H1 (cell line): ENCODE data around the gene EXOSC7. TPM values are rescaled to one million over a fixed set of nuclear protein-coding genes. Genes with fewer than 3 reads are reported as not detected.

Source experiments
- CTCF ChIA-PET: fragments of 300-600 bp; sonication (Branson Sonifier 250); formaldehyde crosslinking; loops from one replicate; lab custom pipeline; 2021; ENCODE audit not compliant: partially characterized antibody; lab: Charles Lee
- POLR2A ChIA-PET: fragments of 300-600 bp; sonication (Branson Sonifier 250); formaldehyde crosslinking; loops from one replicate; lab custom pipeline; 2021; ENCODE audit warnings: inconsistent platforms; ENCODE audit not compliant: partially characterized antibody; lab: Charles Lee
- DNase-seq, 2 experiments: peaks; one replicate each; pipeline versions ENCODE4 v3.0.0 to v3.0.0-alpha.2; 2010 to 2022; ENCODE audit warnings: low spot score in 2 of 2, low read depth in 1 of 2, mixed read lengths in 1 of 2
- FAIRE-seq: peaks from 2 replicates; lab custom pipeline; 2011; peaks lifted over from hg19 to GRCh38; lab: Jason Lieb, UNC
- H2AFZ ChIP-seq: 2 replicates; pipeline ENCODE4 v1.8.1; 2012; ENCODE audit warnings: low read length, inconsistent platforms
- H2AK5ac ChIP-seq: 2 replicates; pipeline ENCODE4 v1.6.1; 2013; ENCODE audit warnings: low read depth, low read length
- H2BK120ac ChIP-seq: replicated peaks from 2 replicates; pipeline ENCODE3; 2013; ENCODE audit warnings: low read depth, low read length, inconsistent platforms
- H2BK12ac ChIP-seq: 2 replicates; pipeline ENCODE4 v1.6.1; 2013; ENCODE audit warnings: low read depth, low read length
- H2BK15ac ChIP-seq: 2 replicates; pipeline ENCODE4 v1.6.1; 2013; ENCODE audit warnings: low read length
- H2BK20ac ChIP-seq: 2 replicates; pipeline ENCODE4 v1.6.1; 2013; ENCODE audit warnings: low read length
- H2BK5ac ChIP-seq: 2 replicates; pipeline ENCODE4 v1.6.1; 2013; ENCODE audit warnings: low read depth, low read length
- H3K14ac ChIP-seq: 2 replicates; pipeline ENCODE4 v1.6.1; 2013; ENCODE audit warnings: inconsistent platforms; ENCODE audit not compliant: insufficient read length
- H3K18ac ChIP-seq: 2 replicates; pipeline ENCODE4 v1.6.1; 2013; ENCODE audit warnings: low read length; ENCODE audit errors: extremely low read depth
- H3K23ac ChIP-seq: 2 replicates; pipeline ENCODE4 v1.6.1; 2013; ENCODE audit warnings: inconsistent platforms; ENCODE audit not compliant: insufficient read length
- H3K23me2 ChIP-seq: 2 replicates; pipeline ENCODE4 v1.6.1; 2013; ENCODE audit warnings: low read depth, low read length
- H3K27ac ChIP-seq: 2 replicates; pipeline ENCODE4 v1.6.1; 2011; ENCODE audit warnings: low read depth, low read length, inconsistent platforms
- H3K27me3 ChIP-seq, 4 experiments: replicated peaks in 1 of 4; 1 replicate in 1 of 4; 2 replicates in 3 of 4; pipeline versions ENCODE4 v1.6.1 to v1.8.1; 2011 to 2013; ENCODE audit warnings: low read length in 3 of 4, mild to moderate bottlenecking in 3 of 4, inconsistent platforms in 2 of 4, mixed read lengths in 2 of 4, moderate library complexity in 1 of 4; ENCODE audit not compliant: control insufficient read depth in 3 of 4, insufficient read depth in 3 of 4; ENCODE audit errors: extremely low read depth in 1 of 4
- H3K36me3 ChIP-seq, 4 experiments: 2 replicates each; pipeline versions ENCODE4 v1.6.1 to v1.8.1; 2011 to 2013; ENCODE audit warnings: mild to moderate bottlenecking in 4 of 4, low read length in 3 of 4, moderate library complexity in 2 of 4, control low read depth in 1 of 4, inconsistent platforms in 1 of 4; ENCODE audit not compliant: insufficient read depth in 4 of 4, control insufficient read depth in 2 of 4
- H3K4ac ChIP-seq: replicated peaks from 2 replicates; pipeline ENCODE3; 2013; ENCODE audit warnings: low read length, low read depth, mixed read lengths, inconsistent platforms; ENCODE audit not compliant: insufficient read length
- H3K4me1 ChIP-seq, 4 experiments: replicated peaks in 1 of 4; 1 replicate in 1 of 4; 2 replicates in 3 of 4; pipeline versions ENCODE4 v1.6.1 to v1.8.1; 2011 to 2013; ENCODE audit warnings: low read length in 3 of 4, inconsistent platforms in 2 of 4, mixed read lengths in 1 of 4; ENCODE audit not compliant: insufficient read depth in 4 of 4, control insufficient read depth in 3 of 4
- H3K4me2 ChIP-seq, 2 experiments: 2 replicates each; pipeline versions ENCODE4 v1.6.1 to v1.8.1; 2011 to 2013; ENCODE audit warnings: low read depth in 2 of 2, low read length in 2 of 2, control low read depth in 1 of 2, inconsistent platforms in 1 of 2, mild to moderate bottlenecking in 1 of 2; ENCODE audit not compliant: insufficient read depth in 1 of 2
- H3K4me3 ChIP-seq, 4 experiments: fragments of 200-600, 300-600 bp in 1 of 4; sonication (generic), shearing (Covaris generic), sonication (Bioruptor Twin) in 1 of 4; 2 replicates each; pipeline versions ENCODE4 v1.5.1 to v1.8.1; 2011 to 2016; ENCODE audit warnings: low read length in 4 of 4, low read depth in 3 of 4, control low read depth in 2 of 4, inconsistent platforms in 2 of 4, mild to moderate bottlenecking in 2 of 4, mixed read lengths in 1 of 4, moderate library complexity in 1 of 4; ENCODE audit not compliant: insufficient read depth in 2 of 4; ENCODE audit errors: extremely low read depth in 1 of 4
- H3K56ac ChIP-seq: replicated peaks from 2 replicates; pipeline ENCODE3; 2013; ENCODE audit warnings: low read depth, mild to moderate bottlenecking, mixed read lengths, low read length, inconsistent platforms; ENCODE audit not compliant: insufficient read length
- H3K79me1 ChIP-seq: 2 replicates; pipeline ENCODE4 v1.6.1; 2013; ENCODE audit warnings: low read depth, low read length, control low read depth
- H3K79me2 ChIP-seq, 2 experiments: 2 replicates each; pipeline versions ENCODE4 v1.6.1 to v1.8.1; 2012 to 2013; ENCODE audit warnings: low read length in 2 of 2, mild to moderate bottlenecking in 2 of 2, inconsistent platforms in 1 of 2; ENCODE audit not compliant: insufficient read depth in 2 of 2, control insufficient read depth in 1 of 2
- H3K9ac ChIP-seq, 4 experiments: replicated peaks in 1 of 4; 1 replicate in 1 of 4; 2 replicates in 3 of 4; pipeline versions ENCODE4 v1.6.1 to v1.8.1; 2011 to 2013; ENCODE audit warnings: low read depth in 3 of 4, low read length in 3 of 4, control low read depth in 2 of 4, mild to moderate bottlenecking in 2 of 4, moderate library complexity in 2 of 4, inconsistent platforms in 1 of 4; ENCODE audit errors: extremely low read depth in 1 of 4
- H3K9me3 ChIP-seq, 2 experiments: 2 replicates each; pipeline versions ENCODE4 v1.6.1 to v1.8.1; 2012 to 2013; ENCODE audit warnings: mild to moderate bottlenecking in 2 of 2, moderate library complexity in 2 of 2, control low read depth in 1 of 2, inconsistent platforms in 1 of 2, low read depth in 1 of 2, low read length in 1 of 2, mixed read lengths in 1 of 2; ENCODE audit not compliant: insufficient read depth in 2 of 2
- H4K20me1 ChIP-seq, 2 experiments: replicated peaks in 1 of 2; 2 replicates each; pipeline versions ENCODE3 to v1.8.1; 2011 to 2013; ENCODE audit warnings: inconsistent platforms in 2 of 2, low read length in 2 of 2, mild to moderate bottlenecking in 1 of 2; ENCODE audit not compliant: insufficient read depth in 2 of 2, control insufficient read depth in 1 of 2
- H4K5ac ChIP-seq: 2 replicates; pipeline ENCODE4 v1.6.1; 2013; ENCODE audit warnings: low read length, low read depth, mixed read lengths, inconsistent platforms; ENCODE audit not compliant: insufficient read length
- H4K8ac ChIP-seq: 2 replicates; pipeline ENCODE4 v1.8.0; 2013; ENCODE audit warnings: mild to moderate bottlenecking, moderate library complexity, low read length, inconsistent platforms; ENCODE audit not compliant: insufficient read depth; ENCODE audit errors: extremely low read depth
- H4K91ac ChIP-seq: replicated peaks from 2 replicates; pipeline ENCODE3; 2013; ENCODE audit warnings: low read length, mixed read lengths, inconsistent platforms; ENCODE audit not compliant: insufficient read length
- WGBS, 2 experiments: shearing (Covaris generic) in 1 of 2; methylation state at CpG; one replicate each; pipeline versions ENCODE4 v1.1.6 to v1.1.7; 2013 to 2015; ENCODE audit warnings: low lambda C conversion rate in 2 of 2, mixed read lengths in 2 of 2, inconsistent platforms in 1 of 2, low coverage in 1 of 2, missing lambda C conversion rate in 1 of 2; ENCODE audit not compliant: insufficient replicate concordance in 2 of 2, insufficient coverage in 1 of 2, insufficient read length in 1 of 2; ENCODE audit errors: extremely low coverage in 1 of 2, missing lambda C conversion rate in 1 of 2; 5-methylcytosine and 5-hydroxymethylcytosine counted together
- polyA plus RNA-seq, 7 experiments: library from polyadenylated mRNA; depleted of rRNA in 3 of 7; stranded (reverse) in 5 of 7; unstranded in 2 of 7; fragments of >200 nt in 5 of 7; fragments of 200-250 nt in 2 of 7; gene quantifications; 1 replicate in 5 of 7; 2 replicates in 1 of 7; 4 replicates in 1 of 7; pipeline versions ENCODE4 v1.2.1 to v1.2.3, GENCODE V29; 2011 to 2013; ENCODE audit warnings: missing spikeins in 2 of 7, mixed read lengths in 2 of 7
- total RNA-seq: library from RNA; stranded (reverse); fragmentation: NEBNext Ultra II Directional; extraction: Animal tissue kit (Norgen Biotek cat#: 25700); gene quantifications from 2 replicates; pipeline ENCODE4 v1.2.1, GENCODE V29; 2021

EXOSC7 gene
- total and polyA plus RNA-seq, 2 of the 8 experiments (the other 6 are each of a cell fraction or from before 2014, with no cell fraction given) = 92.7 to 94.5 TPM

DNA sequence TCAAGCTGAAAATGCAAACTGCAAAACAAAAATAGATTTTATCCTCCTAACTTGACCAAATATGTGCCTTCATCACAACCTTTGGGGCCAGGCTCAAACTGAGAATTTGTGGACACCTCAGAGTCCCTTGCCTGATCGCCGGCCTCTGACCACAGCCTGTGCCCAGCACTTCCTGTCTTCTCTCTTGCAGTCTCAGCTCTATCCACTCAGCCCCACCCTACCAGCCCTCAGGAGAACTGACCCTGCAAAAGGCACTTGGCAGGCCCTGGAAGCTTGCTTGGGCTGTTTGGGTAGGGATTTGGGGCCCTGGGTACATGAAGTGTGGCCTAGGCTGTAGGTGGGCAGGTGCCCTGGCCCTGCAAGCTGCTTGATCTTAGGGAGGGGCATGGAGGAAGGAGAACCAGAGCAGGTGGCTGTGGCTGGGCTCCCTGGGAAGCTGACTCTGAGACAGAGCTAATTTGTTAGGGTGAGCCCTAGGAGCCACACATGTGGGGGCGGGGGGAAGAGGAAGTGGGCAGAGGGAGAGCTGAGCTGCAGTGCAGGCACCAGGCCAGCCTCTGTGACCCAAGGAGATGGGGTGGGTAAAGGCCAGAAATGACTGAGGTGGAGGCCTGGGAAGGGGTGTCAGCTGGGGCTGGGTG, 58.7 kb downstream of the EXOSC7 start:
- Histone ChIP-seq H2BK120ac (no peak overlapping the region), H2BK15ac (no peak overlapping the region), H3K18ac (no peak overlapping the region), H3K14ac (no peak overlapping the region), H3K36me3 (no peaks in the 10 kb centered on the region), H4K5ac (no peak overlapping the region), H3K4me1 (peaks cover 2 to 6% (median 4%) of the 10 kb centered on the region in 4 experiments), H3K4me3 (no peak overlapping the region), H4K91ac (no peak overlapping the region), H3K56ac (no peak overlapping the region), H4K8ac (no peak overlapping the region), H2BK20ac (no peak overlapping the region), H3K23me2 (peaks cover 3% of the 10 kb centered on the region; the same call in 1 of the 2 replicates), H2AFZ (no peak overlapping the region), H3K79me1 (no peaks in the 10 kb centered on the region), H3K9me3 (no peaks in the 10 kb centered on the region), H2BK12ac (no peak overlapping the region), H3K9ac (no peak overlapping the region), H2BK5ac (no peak overlapping the region), H3K79me2 (no peaks in the 10 kb centered on the region), H3K4me2 (peak overlapping the region in 1 of 2 experiments; percentile 78; a peak in 1 of 4 replicates), H3K27ac (no peak overlapping the region), H3K4ac (no peak overlapping the region), H3K23ac (no peak overlapping the region), H2AK5ac (no peak overlapping the region), H4K20me1 (peaks cover 0 to 3% of the 10 kb centered on the region in 2 experiments), H3K27me3 (peaks cover 16 to 37% (median 34%) of the 10 kb centered on the region in 4 experiments)
- ChIA-PET CTCF (interaction anchor here (0.6 to 13.7 kb wide), 7 partner anchors 9 to 622 kb away, joined by 3 to 263 read pairs (median 3); no protein-coding TSS in a partner anchor), POLR2A (interaction anchor here (1.0 kb wide), 1 partner anchor 149 kb away, joined by 3 read pairs; no protein-coding TSS in a partner anchor)
- DNase-seq = no peak
- FAIRE-seq = no peak
- 86% methylated on average over 3 of the region's 3 CpGs; no CpG with 5 or more reads in 1 of the 2 experiments for WGBS, 2 experiments
